NCI-H2227 (cell line): ENCODE data around the gene DEGS1.
"Not testable (repeated sequence)": the region's sequence is repeated elsewhere in the genome, so short reads cannot be mapped to it uniquely, and the experiment has no call there.

Experiments
- DNase-seq: peaks from one replicate; lab custom pipeline; 2025; ENCODE audit not compliant: unreplicated experiment; lab: John Stamatoyannopoulos, UW

The DEGS1 gene

DNA sequence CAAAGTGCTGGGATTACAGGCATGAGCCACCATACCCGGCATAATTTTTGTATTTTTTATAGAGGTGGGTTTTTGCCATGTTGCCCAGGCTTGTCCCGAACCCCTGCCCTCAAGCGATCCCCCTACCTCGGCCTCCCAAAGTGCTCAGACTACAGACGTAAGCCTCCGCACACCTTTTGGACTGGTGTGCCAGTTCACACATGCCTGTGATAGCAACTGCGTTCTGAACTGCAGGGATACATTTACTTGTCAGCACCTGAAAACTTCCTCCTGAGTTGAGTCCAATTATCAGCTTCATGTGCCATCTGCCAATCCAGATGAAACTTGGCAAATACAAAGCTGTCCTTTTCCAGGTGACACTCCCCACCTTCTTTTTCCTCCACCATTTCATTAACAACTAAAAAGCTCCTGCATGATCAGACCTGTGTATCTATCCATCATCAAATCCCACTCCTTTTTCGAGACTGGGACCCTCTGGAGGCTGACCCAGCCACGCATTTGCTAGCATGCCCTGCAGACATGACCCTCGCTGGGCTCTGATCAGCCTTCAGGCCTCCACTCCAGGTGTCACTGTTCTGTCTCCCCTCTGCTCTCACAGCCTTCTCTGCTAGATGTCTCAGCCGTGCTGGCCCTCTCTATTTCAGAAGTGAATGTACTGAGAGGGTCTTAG lies 2.1 kb upstream of the DEGS1 start:
- no peak for DNase-seq

DNA sequence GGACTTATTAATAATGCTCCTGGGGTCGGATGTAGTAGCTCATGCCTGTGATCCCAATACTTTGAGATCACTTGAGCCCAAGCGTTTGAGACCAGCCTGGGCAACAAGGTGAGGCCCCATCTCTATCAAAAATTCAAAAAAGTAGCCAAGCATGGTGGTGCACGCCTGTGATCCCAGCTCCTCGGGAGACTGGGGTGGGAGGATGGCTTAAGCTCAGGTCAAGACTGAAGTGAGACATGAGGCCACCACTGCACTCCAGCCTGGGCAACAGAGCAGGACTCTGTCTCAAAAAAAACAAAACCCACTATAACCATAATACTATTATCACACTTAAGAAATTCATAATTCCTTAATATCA lies 1.6 kb upstream of the DEGS1 start:
- no peak for DNase-seq

DNA sequence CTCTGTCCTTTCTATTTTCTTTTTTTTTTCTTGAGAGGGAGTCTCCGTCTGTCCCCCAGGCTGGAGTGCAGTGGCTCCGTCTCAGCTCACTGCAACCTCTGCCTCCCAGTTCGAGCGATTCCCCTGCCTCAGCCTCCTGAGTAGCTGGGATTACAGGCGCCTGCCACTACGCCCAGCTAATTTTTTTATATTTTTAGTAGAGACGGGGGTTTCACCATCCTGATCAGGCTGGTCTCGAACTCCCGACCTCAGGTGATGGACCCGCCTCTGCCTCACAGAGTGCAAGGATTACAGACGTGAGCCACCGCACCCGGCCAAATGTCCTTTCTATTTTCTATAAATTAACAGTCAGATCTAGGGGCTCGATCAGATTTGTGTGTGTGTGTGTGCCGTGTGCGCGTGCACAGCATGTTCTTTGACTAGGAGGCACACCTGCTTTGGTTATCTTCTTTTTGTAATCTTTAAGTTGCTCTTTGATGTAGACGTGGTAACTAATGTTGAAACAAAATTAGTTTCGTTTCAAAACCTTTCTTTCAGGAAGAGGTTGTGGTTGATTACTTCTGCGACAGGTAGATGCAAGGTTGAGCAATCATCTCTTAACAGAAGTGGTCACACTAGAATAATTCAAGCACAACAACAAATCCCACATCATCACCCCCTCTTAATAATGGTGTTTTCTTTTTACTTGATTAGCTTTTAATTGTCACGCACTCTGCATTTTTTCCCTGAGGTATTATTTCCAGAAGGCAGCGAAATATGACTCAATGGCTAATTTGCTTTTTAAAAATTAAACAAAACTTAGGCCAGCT lies 779 bp upstream of the DEGS1 start:
- DNase-seq: peak; percentile 37

DNA sequence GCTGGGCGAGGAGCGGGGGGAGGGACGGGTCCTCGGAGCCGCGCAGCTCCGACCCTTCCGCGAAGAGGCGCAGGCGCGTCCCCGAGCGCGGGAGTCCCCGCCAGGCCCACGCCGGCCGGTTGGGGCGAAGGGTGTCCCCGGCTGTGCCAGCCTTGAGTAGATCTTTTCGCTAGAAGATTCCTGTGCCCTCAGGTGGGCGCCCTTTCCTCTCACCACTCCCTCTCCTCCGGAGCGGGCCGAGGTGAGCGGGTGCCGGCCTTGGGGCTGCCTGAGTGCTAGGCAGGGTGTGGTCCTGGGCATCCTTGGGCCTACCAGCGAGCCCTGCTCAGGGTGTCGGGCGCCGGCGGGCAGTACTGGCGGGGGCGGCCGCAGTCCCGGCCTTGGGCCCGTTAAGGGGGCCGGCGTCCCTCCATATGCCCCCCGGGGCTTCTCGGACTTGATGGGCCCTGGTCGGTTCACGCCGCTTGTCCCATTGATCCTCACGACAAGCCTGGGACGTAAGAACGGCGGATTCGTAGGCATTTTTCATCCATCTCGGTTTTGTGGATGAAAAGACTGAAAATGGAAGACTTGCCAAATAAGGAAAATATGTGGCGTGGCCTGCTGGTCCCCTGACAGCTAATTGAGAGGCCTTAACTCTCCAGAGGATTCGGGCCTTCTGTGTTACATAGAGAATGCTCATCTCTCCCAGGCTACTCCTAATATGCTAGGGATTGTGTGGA lies 712 bp downstream of the DEGS1 start:
- peak; percentile 81 for DNase-seq

DNA sequence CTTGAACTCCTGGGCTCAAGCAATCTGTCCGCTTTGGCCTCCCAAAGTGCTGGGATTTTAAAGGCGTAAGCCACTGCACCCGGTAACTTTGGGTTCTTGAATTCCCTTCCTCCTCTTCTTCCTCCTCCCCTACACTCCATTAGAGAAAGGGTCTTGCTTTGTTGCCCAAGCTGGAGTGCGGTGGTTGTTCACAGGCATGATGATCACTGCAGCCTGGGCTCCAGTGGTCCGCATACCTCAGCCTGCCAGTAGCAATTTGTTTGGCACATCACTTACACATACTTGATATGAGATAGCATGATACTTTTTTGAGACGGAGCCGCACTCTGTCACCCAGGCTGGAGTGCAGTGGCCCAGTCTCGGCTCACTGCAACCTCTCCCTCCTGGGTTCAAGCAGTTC lies 2.2 kb downstream of the DEGS1 start:
- DNase-seq: no peak

DNA sequence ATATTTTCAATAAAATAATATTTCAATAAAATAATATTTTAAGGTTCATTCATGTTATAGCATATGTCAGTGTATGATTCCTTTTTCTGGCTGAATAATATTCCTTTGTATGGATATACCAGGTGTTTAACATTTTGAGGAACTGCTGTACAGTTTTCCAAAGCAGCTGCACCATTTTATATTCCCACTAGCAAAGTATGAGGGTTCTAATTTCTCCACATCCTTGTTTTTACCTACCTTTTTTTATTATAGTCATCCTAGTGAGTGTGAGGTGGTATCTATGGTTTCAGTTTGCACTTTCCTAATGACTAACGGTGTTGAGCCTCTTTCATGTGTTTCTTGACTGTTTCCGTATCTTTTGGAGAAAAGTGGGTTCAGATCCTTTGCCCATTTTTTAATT lies 5.2 kb downstream of the DEGS1 start:
- no peak for DNase-seq

DNA sequence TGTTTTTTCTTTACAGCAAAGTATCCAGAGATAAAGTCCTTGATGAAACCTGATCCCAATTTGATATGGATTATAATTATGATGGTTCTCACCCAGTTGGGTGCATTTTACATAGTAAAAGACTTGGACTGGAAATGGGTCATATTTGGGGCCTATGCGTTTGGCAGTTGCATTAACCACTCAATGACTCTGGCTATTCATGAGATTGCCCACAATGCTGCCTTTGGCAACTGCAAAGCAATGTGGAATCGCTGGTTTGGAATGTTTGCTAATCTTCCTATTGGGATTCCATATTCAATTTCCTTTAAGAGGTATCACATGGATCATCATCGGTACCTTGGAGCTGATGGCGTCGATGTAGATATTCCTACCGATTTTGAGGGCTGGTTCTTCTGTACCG lies 6.5 kb downstream of the DEGS1 start:
- DNase-seq: no peak

DNA sequence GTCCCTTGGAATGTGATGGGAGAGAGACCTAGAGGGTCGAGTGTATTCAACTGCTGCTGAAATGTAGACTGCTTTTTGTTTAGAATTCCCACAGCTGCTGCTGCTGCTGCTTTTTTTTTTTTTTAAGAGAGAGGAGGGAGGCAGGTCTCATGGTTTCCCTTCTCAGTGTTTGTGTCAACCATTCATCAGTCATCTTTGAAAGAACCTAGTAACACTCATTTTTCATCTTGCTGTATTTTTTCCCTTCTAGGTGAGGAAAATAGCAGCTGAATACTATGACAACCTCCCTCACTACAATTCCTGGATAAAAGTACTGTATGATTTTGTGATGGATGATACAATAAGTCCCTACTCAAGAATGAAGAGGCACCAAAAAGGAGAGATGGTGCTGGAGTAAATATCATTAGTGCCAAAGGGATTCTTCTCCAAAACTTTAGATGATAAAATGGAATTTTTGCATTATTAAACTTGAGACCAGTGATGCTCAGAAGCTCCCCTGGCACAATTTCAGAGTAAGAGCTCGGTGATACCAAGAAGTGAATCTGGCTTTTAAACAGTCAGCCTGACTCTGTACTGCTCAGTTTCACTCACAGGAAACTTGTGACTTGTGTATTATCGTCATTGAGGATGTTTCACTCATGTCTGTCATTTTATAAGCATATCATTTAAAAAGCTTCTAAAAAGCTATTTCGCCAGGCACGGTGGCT lies 9.2 kb downstream of the DEGS1 start:
- DNase-seq: no peak

DNA sequence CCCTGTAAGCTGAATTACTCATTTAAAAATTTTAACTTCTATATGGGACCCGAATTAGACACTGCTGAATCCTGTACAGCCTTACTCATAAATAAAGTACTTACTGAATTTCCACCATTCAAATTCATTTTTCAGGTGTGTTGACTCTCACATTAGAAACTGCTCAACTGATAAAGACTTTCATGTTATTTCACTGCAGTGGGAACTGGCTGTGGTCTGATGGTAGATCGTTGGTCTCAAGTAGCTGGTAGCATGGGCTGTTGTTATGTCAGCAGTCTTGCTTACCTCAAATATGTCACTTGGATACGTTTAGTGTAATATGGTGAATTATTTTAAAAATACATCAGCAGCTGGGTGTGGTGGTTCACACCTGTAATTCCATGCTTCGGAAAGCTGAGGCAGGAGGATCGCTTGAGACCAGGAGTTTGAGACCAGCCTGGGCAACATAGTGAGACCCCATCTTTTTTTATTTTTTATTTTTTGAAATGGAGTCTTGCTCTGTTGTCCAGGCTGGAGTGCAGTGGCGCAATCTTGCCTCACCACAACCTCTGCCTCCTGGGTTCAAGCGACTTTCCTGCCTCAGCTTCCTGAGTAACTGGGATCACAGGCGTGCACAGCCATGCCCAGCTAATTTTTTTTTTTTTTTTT lies 10.4 kb downstream of the DEGS1 start:
- no peak for DNase-seq

DNA sequence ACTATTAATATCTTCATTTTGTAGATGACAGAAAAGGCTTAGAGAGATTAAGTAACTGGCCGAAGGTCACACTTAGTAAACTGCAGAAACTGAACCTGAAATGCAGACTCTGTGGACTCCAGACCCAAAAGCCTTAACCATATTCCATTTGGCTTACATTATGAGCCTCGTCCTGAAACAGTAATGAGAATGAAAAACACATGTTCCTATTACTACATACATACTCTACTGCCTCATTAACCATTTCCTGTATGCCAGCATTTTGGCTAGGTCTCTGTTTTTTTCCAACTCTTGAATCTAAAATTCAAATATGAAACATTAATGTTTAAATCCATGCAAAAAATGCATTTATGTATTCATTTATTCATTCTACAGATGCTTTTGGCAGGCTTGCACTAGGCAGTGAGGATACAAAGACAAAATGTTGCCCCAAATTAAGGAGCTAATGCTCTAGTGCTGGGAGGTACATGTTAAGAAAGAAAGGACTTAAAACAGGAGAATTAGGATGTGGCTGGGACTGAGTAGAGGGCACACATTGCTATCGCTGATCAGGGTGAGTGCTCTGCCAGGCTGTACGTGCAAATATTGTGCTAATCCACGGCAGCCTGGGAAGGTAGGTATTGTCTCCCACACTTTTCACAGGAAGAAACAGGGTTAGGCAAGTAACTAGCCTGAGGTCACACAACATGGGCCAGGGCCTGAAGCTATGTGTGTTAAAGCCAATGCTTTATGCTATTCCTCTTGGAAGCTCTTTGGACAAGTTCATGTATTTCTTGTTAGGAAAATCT lies 14.0 kb downstream of the DEGS1 start:
- DNase-seq: no peak

DNA sequence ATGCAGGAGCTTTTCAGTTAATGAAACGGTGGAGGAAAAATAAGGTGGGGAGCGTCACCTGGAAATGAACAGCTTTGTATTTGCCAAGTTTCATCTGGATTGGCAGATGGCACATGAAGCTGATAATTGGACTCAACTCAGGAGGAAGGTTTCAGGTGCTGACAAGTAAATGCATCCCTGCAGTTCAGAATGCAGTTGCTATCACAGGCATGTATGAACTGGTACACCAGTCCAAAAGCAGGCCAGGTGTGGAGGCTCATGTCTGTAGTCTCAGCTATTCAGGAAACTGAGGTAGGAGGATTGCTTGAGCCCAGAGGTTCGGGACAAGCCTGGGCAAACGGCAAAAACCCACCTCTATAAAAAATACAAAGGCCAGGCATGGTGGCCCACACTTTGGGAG lies 15.5 kb downstream of the DEGS1 start:
- DNase-seq: no peak

DNA sequence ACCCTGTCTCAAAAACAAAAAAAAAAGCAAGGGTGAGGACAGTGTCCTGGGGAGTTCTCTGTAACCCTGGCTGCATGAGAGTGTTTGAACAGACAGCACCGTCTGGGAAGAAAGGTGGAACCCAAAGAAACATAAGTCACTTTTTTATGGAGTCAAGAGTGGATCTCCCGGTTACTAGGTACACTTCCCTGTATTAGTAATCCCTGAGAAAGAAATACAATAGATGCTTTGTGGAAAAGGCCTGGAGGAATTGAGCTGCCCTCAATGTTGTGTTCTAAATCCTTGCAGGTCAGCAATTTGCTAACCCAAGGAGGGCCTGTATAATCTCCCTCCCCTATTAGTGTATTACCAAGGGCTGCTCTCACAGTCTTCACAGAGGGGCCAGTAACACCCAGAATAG lies 16.6 kb downstream of the DEGS1 start:
- DNase-seq: no peak

DNA sequence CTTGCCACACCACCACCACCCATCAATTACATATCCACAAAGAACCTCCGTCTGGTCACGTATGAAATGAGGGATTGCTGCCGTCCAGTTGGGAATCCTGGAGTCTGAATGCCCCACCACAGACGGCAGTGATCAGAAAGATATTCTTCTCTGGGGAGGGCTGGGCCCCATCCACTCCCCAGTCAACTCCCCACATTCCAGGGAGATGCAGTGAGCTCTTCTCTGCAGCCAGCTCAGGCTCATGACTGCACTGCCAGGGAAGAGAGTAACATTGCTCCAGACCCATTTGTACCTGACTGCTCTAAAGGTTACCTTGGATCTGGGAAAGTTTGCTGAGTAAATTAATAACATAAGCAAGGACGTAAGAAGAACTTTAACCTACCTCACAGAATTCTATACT lies 18.3 kb downstream of the DEGS1 start:
- DNase-seq: no peak

DNA sequence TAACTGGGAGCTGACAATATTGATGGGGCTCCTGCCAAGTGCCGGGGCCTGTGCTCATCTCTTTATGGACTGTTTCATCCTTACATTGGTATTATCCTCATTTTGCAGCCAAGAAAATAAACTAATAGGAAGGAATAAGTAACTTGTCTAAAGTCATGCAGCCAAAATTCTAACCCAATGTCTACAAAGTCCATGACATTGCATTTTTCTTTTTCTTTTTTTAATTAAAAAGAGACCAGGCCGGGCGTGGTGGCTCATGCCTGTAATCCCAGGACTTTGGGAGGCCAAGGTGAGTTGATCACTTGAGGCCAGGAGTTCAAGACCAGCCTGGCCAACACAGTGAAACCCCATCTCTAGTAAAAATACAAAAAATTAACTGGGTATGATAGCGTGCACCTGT lies 18.8 kb downstream of the DEGS1 start:
- no peak for DNase-seq

DNA sequence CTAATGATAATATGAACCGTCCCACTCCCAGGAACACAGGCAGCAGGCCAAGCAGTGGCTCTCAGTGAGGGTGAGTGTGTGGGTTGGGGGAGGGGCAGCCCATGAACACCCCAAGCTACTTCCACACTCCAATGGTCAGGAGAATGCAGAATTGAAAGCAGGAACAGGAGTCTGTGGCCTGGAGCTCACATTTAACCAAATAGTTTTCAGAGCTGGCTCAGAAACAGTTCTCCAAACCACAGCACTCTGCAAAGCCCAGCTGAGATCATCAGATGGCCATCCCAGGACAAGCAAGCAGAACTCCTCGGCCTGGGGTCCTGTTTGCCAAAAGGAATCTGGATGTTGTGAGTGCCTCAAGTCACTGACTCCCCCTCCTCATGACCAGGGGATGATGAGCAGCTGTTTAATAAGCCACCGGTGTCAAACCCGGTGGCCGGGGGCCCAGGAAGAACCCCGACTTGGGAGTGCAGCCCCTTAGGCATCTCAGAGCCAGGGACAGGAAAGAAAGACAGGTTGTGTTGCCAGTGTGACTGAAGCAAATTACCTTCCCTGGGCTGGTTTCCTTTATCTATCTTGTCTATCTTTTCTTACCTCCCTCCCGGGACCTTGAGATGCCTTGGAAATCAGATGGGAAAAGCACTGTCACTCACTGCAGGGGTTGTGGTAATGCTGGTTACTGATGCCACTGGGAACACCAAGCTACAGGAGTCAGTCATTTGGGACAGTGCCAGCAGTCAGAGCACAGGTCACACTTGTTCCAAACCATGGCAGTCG lies 20.4 kb downstream of the DEGS1 start:
- no peak for DNase-seq

DNA sequence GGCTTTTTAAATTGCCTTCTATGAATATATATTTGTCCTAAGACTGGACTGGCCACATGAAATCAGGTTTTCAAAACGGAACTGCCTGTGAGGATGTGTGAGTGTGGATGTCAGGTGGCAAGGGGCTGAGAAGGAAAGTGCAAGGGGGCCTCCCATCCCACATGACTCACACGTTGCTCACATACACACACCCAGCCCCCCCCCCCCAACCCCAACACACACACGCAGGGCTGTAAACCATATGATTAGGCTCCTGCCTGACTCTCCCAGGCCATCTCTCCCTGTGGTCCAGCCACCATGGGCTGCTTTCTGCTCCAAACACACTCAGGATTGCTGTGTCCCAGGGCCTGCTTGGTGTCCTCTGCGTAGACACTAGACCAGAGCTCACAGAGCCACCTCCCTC lies 22.4 kb downstream of the DEGS1 start:
- peak; percentile 31 for DNase-seq

DNA sequence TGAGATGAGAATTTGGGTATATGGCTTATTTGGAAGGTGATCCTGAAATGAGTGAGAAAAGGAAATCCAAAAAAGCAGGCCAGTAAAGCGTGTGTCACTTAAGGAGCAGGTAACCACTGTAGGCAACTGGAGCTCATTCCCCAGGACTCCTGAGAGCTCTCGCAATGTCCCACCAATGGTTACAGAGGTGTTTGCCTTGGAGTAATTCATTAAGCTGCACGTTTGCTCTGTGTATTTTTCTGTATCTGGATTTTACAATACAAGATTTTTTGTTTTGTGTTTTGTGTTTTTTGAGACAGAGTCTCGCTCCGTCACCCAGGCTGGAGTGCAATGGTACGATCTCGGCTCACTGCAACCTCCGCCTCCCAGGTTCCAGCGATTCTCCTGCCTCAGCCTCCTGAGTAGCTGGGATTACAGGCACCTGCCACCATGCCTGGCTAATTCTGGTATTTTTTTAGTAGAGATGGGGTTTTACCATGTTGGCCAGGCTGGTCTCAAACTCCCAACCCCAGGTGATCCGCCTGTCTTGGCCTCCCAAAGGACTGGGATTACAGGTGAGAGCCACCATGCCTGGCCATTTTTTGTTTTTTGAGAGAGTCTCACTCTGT lies 23.0 kb downstream of the DEGS1 start:
- not testable (repeated sequence) for DNase-seq

DNA sequence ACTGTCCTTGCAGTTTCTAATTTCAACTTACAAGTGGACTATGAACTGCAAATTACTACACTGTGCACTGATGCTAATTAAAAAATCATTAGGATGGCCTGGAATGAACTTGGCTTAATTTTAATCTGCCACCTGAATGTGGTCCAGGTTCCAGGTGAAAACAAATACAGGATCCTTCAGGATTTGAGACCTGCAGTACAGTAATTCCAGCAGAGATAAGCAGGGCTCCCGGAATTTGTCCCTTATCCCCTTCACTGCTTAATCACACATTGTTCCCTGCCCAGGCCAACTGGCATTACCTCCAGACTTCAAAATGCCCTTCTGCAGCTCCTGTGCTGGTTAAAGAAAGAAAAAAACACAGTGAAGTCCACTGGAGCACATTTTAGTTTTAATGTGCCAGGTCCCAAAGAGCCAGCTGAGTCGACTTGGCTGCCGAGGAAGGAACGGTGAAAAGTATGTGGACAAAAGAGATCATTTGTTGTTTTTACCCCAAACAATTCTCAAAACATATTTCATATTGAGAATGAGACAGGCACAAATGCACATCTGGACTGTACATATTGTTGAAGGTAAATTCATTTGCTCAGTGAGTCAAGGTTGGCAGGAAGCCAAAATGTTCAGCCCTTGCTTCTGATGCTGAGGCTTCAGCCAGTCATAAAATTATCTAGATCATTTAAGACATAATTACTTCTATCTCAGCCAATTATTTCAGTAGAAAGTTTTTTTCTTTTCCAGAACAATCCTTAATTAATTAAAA lies 28.3 kb downstream of the DEGS1 start:
- DNase-seq: peak; percentile 62
